HepG2 (cell line): ENCODE data around the gene RAB42. TPM values are rescaled to one million over a fixed set of nuclear protein-coding genes. Genes with fewer than 3 reads are reported as not detected.

Source experiments
- ADNP ChIP-seq: sonication (generic); formaldehyde crosslinking; IDR thresholded peaks from 2 replicates; pipeline ENCODE4 v1.4.0; 2020; ENCODE audit warnings: missing genetic modification reagents
- ATF7 ChIP-seq, 2 experiments: fragments of 450-650 bp in 1 of 2; sonication (generic) in 1 of 2; formaldehyde crosslinking in 1 of 2; IDR thresholded peaks; 2 replicates each; pipeline versions ENCODE4 v1.4.0 to v1.6.1; 2016 to 2020; ENCODE audit warnings: antibody characterized with exemption in 1 of 2, mild to moderate bottlenecking in 1 of 2, missing genetic modification reagents in 1 of 2
- FOXM1 ChIP-seq: sonication (generic); formaldehyde crosslinking; IDR thresholded peaks from 2 replicates; pipeline ENCODE4 v1.5.0; 2020; ENCODE audit warnings: missing genetic modification reagents
- GABPA ChIP-seq, 2 experiments: IDR thresholded peaks; 2 replicates each; pipeline ENCODE4 v1.6.1; 2011 to 2016; ENCODE audit warnings: low read depth in 2 of 2, low read length in 1 of 2, missing biosample characterization in 1 of 2, missing genetic modification characterization in 1 of 2
- GLMP ChIP-seq: sonication (generic); formaldehyde crosslinking; IDR thresholded peaks from 2 replicates; pipeline ENCODE4 v1.9.0; 2021; ENCODE audit warnings: missing genetic modification reagents, mild to moderate bottlenecking, borderline replicate concordance
- HNRNPK ChIP-seq: fragments of 200-400 bp; formaldehyde crosslinking; IDR thresholded peaks from 2 replicates; pipeline ENCODE4 v1.6.1; 2018; ENCODE audit warnings: low read length, low read depth, moderate library complexity, mild to moderate bottlenecking; ENCODE audit not compliant: poor library complexity, severe bottlenecking
- HNRNPUL1 ChIP-seq: fragments of 200-400 bp; formaldehyde crosslinking; IDR thresholded peaks from 2 replicates; pipeline ENCODE4 v1.6.1; 2017; ENCODE audit warnings: low read depth, mild to moderate bottlenecking, low read length, moderate library complexity
- KDM3A ChIP-seq: IDR thresholded peaks from 2 replicates; pipeline ENCODE4 v1.6.1; 2018; ENCODE audit warnings: low read depth, missing compliant biosample characterization
- MTA1 ChIP-seq: sonication (generic); formaldehyde crosslinking; IDR thresholded peaks from 2 replicates; pipeline ENCODE4 v1.4.0; 2020; ENCODE audit warnings: missing genetic modification reagents, mild to moderate bottlenecking, borderline replicate concordance
- NFE2L2 ChIP-seq: fragments of 150-350 bp; IDR thresholded peaks from 2 replicates; pipeline ENCODE4 v1.6.1; 2014; ENCODE audit warnings: low read length
- RFX1 ChIP-seq: fragments of 450-650 bp; IDR thresholded peaks from 2 replicates; pipeline ENCODE4 v1.6.1; 2017
- SAFB2 ChIP-seq: sonication (generic); formaldehyde crosslinking; IDR thresholded peaks from 2 replicates; pipeline ENCODE4 v1.5.1; 2020; ENCODE audit warnings: missing genetic modification reagents, low read depth, mild to moderate bottlenecking, borderline replicate concordance
- TAF1 ChIP-seq: sonication (generic); formaldehyde crosslinking; IDR thresholded peaks from 2 replicates; pipeline ENCODE4 v1.4.0; 2020; ENCODE audit warnings: missing genetic modification reagents
- TGIF2 ChIP-seq: IDR thresholded peaks from 2 replicates; pipeline ENCODE4 v1.6.1; 2016; ENCODE audit warnings: control low read depth, missing compliant biosample characterization
- ZBTB25 ChIP-seq: IDR thresholded peaks from 2 replicates; pipeline ENCODE4 v1.6.1; 2018; ENCODE audit warnings: missing genetic modification reagents
- ZBTB7B ChIP-seq: sonication (generic); formaldehyde crosslinking; IDR thresholded peaks from 2 replicates; pipeline ENCODE4 v1.4.0; 2020; ENCODE audit warnings: missing genetic modification reagents
- ZNF354B ChIP-seq: sonication (generic); formaldehyde crosslinking; IDR thresholded peaks from 2 replicates; pipeline ENCODE4 v1.8.0; 2022; ENCODE audit warnings: mild to moderate bottlenecking, missing genetic modification reagents
- ZNF574 ChIP-seq: sonication (generic); formaldehyde crosslinking; IDR thresholded peaks from 2 replicates; pipeline ENCODE4 v1.4.0; 2020; ENCODE audit warnings: missing genetic modification reagents
- ZNF607 ChIP-seq: sonication (generic); formaldehyde crosslinking; IDR thresholded peaks from 2 replicates; pipeline ENCODE4 v1.5.1; 2020; ENCODE audit warnings: missing genetic modification reagents, mild to moderate bottlenecking, borderline replicate concordance
- ZNF687 ChIP-seq: sonication (generic); formaldehyde crosslinking; IDR thresholded peaks from 2 replicates; pipeline ENCODE4 v1.5.1; 2020; ENCODE audit warnings: mild to moderate bottlenecking, missing genetic modification reagents, moderate library complexity
- ZSCAN12 ChIP-seq: sonication (generic); formaldehyde crosslinking; IDR thresholded peaks from 2 replicates; pipeline ENCODE4 v1.9.0; 2021; ENCODE audit warnings: mild to moderate bottlenecking, missing genetic modification reagents
- polyA plus RNA-seq, 8 experiments: library from polyadenylated mRNA; depleted of rRNA in 3 of 8; stranded (reverse) in 7 of 8; unstranded in 1 of 8; fragments of >200 nt; fragmentation: Illumina TruSeq in 4 of 8; extraction: Trizol in 4 of 8; gene quantifications; 2 replicates each; pipeline versions ENCODE4 v1.2.1 to v1.2.3, GENCODE V29; 2011 to 2016; ENCODE audit warnings: low read depth in 4 of 8, missing spikeins in 1 of 8, mixed read lengths in 1 of 8; ENCODE audit not compliant: insufficient read depth in 1 of 8
- total RNA-seq, 5 experiments: library from RNA; depleted of rRNA; stranded (reverse); fragments of >200 nt; fragmentation: Illumina TruSeq; extraction: Trizol; gene quantifications; 2 replicates each; pipeline ENCODE4 v1.2.3, GENCODE V29; 2016; ENCODE audit warnings: low read depth in 1 of 5

RAB42 gene
- total and polyA plus RNA-seq, 2 of the 13 experiments (the other 11 are each of a cell fraction or from before 2014, with no cell fraction given), result 10.4 to 166 TPM

DNA sequence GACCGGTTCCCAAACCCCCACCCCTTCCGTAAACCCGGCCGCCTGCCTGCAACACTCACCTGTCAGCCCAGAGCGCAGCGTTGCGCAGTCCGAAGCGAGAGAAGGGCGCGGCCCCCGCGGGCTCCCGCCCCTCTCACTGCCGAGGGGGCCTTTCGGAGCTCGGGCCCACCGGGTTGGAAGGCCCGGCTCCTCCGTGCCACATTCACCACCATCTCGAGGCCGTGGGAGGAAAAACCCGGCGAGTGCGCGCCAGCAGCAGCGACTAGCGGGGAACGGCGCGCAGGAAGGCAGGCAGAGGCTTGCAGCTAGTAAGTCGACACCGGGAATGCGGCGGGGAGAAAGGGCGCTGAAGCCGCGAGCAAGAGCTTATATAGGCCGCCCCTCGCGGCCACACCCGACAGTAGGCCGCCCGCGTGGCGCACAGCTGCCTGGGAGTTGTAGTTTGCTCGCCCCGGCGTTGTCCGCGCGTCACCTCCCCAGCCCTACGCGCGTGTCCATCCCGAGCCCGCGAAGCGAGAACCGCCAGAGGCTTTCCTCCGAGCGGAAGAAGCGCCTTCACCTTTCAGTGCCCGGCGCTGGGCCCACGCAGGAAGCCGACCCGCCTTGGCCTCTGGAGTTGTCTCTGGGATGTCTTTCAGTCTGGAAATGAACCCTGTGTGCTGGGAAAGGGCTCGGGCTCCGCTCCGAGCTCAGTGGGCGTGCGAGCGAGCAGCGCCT, 10.4 kb upstream of the RAB42 start (continued):
- peak; percentile 91 for TF ChIP-seq ZNF574 (CRISPR knock-in tag)
- TF ChIP-seq ADNP (CRISPR knock-in tag), result no peak
- no peak for TF ChIP-seq ZSCAN12
- TF ChIP-seq ZBTB25 (CRISPR knock-in tag), result no peak
- peak; percentile 90 for TF ChIP-seq SAFB2 (CRISPR knock-in tag)
- TF ChIP-seq FOXM1 (CRISPR knock-in tag), result no peak
- peak; percentile 88 for TF ChIP-seq TGIF2
- TF ChIP-seq HNRNPUL1, result peak; percentile 71; the same call in 1 of the 2 replicates
- peak; percentile 87 for TF ChIP-seq HNRNPK
- TF ChIP-seq GLMP, result no peak
- TF ChIP-seq RFX1, result no peak
- TF ChIP-seq ZNF354B (CRISPR knock-in tag), result peak; percentile 71
- no peak for TF ChIP-seq GABPA (IDR thresholded peaks at IDR 0.05; ENCODE audit: low read depth, low read length)
- peak; percentile 79 for TF ChIP-seq GABPA (CRISPR knock-in tag; IDR thresholded peaks at IDR 0.05; ENCODE audit: low read depth)
- peak; percentile 100 for TF ChIP-seq TAF1 (CRISPR knock-in tag)
- TF ChIP-seq ATF7 (IDR thresholded peaks at IDR 0.05), result no peak
- no peak; the same call in 1 of the 2 replicates for TF ChIP-seq ATF7 (CRISPR knock-in tag; IDR thresholded peaks at IDR 0.05)
- TF ChIP-seq ZNF607 (CRISPR knock-in tag), result peak; percentile 29; the same call in 1 of the 2 replicates
- TF ChIP-seq MTA1, result peak; percentile 83; the same call in 1 of the 2 replicates
- TF ChIP-seq KDM3A (CRISPR knock-in tag), result peak; percentile 55
- TF ChIP-seq ZBTB7B (CRISPR knock-in tag), result no peak
- TF ChIP-seq NFE2L2, result no peak
- TF ChIP-seq ZNF687 (CRISPR knock-in tag), result peak; percentile 96
